Measurements from ENCODE around the gene UBR4. TPM values are rescaled to one million over a fixed set of nuclear protein-coding genes. Genes with fewer than 3 reads are reported as not detected.

UBR4 gene
- total RNA-seq, 1 donor from 2014 or later, result 174 TPM

DNA sequence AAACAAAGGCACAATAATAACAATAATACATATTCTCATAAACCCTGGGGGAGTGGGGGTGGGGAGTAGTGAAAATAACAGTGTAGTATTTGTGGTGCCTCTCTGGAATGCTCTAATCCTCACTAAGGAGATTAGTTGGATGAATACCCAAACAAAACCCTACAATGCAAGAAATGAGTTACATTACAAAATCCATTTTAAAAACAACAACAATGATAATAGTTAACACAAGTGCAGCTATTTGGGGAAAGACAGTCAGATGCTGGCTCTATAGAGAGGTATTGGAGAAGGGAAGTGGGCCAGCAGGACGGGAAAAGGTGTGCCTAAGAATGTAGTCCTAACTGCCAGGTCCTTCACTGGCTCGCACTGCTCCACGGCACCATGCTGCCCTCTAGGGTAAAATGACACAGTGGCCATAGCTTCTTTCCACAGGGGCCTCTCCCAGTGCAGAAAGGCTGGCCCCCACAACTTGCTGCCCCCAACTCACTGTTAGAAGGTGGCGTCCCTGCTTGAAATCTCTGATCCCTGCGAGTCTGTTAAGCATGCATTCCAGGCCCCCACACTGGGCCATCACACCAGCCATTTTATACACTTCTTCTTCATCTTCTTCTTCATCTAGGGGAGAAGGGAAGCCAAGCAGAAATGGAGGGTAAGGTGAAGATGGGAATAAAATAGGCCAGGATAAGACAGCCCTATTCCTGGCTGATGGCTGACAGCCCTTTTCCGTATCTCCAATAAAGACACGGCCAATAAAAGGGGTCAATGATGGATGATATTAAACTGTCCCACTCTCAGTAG, 113.8 kb downstream of the UBR4 start:
- DNase-seq (ENCODE audit: low spot score), result no peak

GRCh38 chr1:19091196-19091953, 118.7 kb downstream of the UBR4 start:
- no peak for DNase-seq (ENCODE audit: low spot score)

DNA sequence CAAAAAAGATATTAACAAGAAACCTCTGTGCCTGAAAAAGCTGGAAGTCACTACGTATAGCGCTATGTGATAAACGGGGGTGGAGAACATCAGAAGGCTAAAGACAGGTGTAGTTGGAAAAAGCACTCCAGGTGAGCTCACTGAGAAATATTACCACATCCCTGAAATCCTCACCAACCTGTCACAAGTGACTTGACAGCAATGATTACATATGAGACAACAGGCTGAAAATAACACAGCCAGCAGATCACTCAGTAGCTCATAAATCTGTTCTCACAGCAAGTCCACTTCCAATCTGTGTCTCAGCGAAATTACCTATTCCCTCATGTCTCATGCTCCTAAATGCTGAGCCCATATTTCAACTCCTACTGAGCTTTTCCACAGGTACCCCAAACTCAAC, 120.5 kb downstream of the UBR4 start:
- no peak for DNase-seq (ENCODE audit: low spot score)

GRCh38 chr1:19088717-19089442, 121.2 kb downstream of the UBR4 start:
- no peak for DNase-seq (ENCODE audit: low spot score)

GRCh38 chr1:19087737-19088594, 122.1 kb downstream of the UBR4 start:
- no peak for DNase-seq (ENCODE audit: low spot score)

DNA sequence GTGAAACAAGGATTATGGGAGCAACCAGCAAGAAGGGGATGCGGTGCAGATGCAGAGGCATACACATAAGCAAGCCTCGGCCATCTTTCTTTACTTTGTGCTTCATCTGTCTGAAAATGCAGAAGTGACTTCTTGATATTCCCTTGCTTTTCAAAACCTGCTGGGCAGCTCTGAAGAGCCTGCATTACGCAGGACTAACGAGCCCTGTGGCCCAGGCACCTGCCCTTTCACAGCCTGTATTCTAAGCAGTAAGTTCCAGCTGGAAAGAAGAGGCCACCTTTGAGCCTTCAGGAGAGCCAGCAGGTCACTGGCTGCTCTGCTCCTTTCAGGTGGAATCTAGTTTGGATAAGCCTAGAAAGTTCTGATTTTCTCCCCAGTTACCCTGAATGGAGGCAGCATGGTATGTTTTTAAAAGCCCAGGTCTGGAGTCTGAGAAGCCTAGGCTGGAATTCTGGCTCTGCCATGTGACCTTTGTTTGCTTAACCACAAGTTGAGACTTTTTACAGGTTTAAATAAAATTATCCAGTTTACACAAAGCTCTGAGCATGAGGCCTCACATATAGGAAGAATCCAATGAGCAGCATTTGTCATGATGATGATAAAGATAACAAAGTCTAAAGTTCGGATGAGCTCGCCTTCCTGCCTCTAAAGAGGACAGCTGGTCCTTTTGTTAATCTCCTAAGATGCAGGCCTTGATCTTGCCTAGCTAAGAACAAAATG, 122.9 kb downstream of the UBR4 start:
- DNase-seq (ENCODE audit: low spot score), result no peak

- DNase-seq (ENCODE audit: low spot score), result no peak
Observed at GRCh38 chr1:19086176-19086875, 123.7 kb downstream of the UBR4 start.

GRCh38 chr1:19084206-19084738, 125.8 kb downstream of the UBR4 start:
- no peak for DNase-seq (ENCODE audit: low spot score)

DNA sequence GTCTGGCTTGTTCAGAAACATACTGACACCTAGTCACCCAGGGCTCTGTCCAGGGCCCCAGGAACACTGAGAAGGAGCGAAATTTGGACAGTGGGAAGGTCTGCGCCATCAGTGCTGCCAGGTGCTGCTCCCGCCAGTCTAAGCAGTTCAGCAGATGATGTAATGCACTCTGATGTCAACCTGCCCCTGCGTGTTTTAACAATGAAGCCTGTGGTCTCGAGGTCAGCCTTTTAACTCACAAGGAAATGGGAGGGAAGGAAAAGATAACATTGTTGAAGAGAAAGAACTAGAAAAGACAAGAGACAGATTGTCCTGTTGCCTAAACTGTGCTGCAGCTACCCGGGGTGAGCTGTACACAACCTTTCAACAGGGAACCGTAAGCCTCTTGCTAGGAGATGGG, 127.0 kb downstream of the UBR4 start:
- no peak for DNase-seq (ENCODE audit: low spot score)

GRCh38 chr1:19081218-19081893, 128.7 kb downstream of the UBR4 start:
- DNase-seq (ENCODE audit: low spot score), result peak; percentile 77

DNA sequence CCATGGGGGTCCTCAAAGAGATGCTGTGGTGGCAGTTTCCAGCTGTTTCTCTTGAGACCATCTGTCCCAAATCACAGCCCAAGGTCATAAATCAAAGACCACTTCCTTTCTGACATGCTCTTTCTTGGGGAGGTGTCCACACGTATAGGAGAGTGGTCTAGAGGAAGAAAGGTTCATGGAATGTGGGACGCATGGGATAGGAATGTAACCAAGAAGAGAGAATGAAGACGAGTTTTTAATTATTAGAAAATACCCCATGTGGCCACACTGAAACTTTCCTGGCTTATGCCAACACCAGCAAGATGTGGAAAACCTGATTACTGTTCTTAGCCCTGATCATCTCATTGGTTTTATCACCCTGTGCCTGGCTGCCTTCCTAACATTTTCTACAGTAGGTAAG, 129.3 kb downstream of the UBR4 start:
- no peak for DNase-seq (ENCODE audit: low spot score)

- no peak for DNase-seq (ENCODE audit: low spot score)
Observed at GRCh38 chr1:19079541-19080472, 130.3 kb downstream of the UBR4 start.

DNA sequence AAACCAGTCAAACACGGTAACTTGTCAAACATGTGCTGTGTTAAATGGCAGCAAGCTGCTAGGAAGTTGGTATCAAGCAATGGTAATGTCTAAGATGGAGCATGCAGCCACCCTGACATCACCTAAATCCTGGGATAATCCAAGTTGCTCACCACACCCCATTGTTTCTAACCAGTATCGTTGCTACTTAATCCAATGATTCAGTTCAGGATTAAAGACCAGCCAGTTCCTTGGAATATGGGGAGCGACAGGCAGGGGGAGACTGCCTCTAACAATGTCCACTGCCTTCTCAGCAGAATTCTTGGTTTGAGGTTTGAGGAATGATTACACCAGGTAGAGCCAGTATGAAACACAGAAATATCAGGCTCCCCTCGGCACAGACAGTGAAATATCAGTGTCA, 131.5 kb downstream of the UBR4 start:
- no peak for DNase-seq (ENCODE audit: low spot score)

DNA sequence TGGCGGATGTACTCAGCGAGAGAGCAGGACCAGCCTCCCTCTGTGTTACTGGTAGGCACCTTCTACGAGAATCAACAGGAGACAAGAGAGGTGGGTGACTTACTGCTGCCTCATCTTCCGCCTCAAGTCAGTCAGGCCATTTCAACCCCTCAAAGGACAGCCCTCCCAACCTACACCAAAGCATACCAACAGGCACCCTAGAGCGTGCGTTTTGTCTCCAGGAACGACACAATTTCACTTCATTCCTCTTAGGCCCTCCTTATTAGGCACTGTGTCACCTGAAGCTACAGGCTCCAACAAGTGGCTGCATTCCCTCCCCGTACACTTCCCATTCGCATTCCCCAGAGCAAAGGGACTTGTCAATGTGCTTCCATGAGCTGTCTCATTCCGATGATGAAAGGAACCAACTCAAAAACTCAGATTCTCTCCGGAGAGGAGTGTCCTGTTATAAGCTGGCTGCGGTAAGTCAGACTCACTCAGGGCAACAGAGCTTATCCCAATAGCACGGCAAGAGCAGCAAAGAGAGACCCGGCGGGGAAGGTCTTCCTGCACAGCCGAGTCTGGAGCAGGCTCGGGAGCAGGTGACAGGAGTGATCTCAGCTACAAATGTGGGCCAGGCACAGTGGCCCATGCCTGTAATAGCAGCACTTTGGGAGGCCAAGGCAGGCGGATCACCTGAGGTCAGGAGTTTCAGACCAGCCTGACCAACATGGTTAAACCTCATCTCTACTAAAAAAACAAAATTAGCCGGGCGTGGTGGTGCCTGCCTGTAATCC, 133.0 kb downstream of the UBR4 start:
- DNase-seq (ENCODE audit: low spot score), result no peak

- DNase-seq (ENCODE audit: low spot score), result no peak
Observed at GRCh38 chr1:19074902-19075721, 135.0 kb downstream of the UBR4 start.

- no peak for DNase-seq (ENCODE audit: low spot score)
Observed at GRCh38 chr1:19074361-19074901, 135.6 kb downstream of the UBR4 start.

Data from ureter (tissue), 1 donor.